GM21529 (cell line): ENCODE data around the gene DGUOK.
A peak's percentile ranks its signal among the peaks of the same experiment; 100 is the strongest.

ENCODE experiments used
- ATAC-seq: cut with Tn5 transposase; IDR thresholded peaks from one replicate; pipeline ENCODE4 v1.9.1; 2021; ENCODE audit not compliant: unreplicated experiment

The DGUOK gene

GRCh38 chr2:73946215-73946614 lies 19.5 kb downstream of the DGUOK start:
- no peak for ATAC-seq

GRCh38 chr2:73946666-73947065 lies 20.0 kb downstream of the DGUOK start:
- no peak for ATAC-seq

GRCh38 chr2:73947412-73948018 lies 20.8 kb downstream of the DGUOK start:
- no peak for ATAC-seq

- ATAC-seq: no peak
Observed at GRCh38 chr2:73949802-73950201, 23.1 kb downstream of the DGUOK start.

GRCh38 chr2:73952499-73953446 lies 26.1 kb downstream of the DGUOK start:
- no peak for ATAC-seq

GRCh38 chr2:73956218-73956865 lies 29.7 kb downstream of the DGUOK start:
- no peak for ATAC-seq

- ATAC-seq: no peak
Observed at GRCh38 chr2:73961274-73961673, 34.6 kb downstream of the DGUOK start.

- ATAC-seq: no peak
Observed at GRCh38 chr2:73961823-73962615, 35.3 kb downstream of the DGUOK start.

GRCh38 chr2:73962798-73963197 lies 36.1 kb downstream of the DGUOK start:
- ATAC-seq: no peak

GRCh38 chr2:73963385-73964120 lies 36.9 kb downstream of the DGUOK start:
- ATAC-seq: peak; percentile 78

GRCh38 chr2:73964223-73964622 lies 37.5 kb downstream of the DGUOK start:
- no peak for ATAC-seq

GRCh38 chr2:73965053-73965452 lies 38.4 kb downstream of the DGUOK start:
- ATAC-seq: no peak

- ATAC-seq: no peak
Observed at GRCh38 chr2:73968357-73968937, 41.8 kb downstream of the DGUOK start.

GRCh38 chr2:73969356-73969755 lies 42.7 kb downstream of the DGUOK start:
- no peak for ATAC-seq

GRCh38 chr2:73970141-73970803 lies 43.6 kb downstream of the DGUOK start:
- ATAC-seq: peak; percentile 1

- peak; percentile 88 for ATAC-seq
Observed at GRCh38 chr2:73970850-73971471, 44.3 kb downstream of the DGUOK start.

GRCh38 chr2:73971722-73972121 lies 45.0 kb downstream of the DGUOK start:
- no peak for ATAC-seq

- no peak for ATAC-seq
Observed at GRCh38 chr2:73972846-73973245, 46.2 kb downstream of the DGUOK start.

- ATAC-seq: no peak
Observed at GRCh38 chr2:73975731-73976130, 49.1 kb downstream of the DGUOK start.
